Measurements from ENCODE around the gene SMIM24. TPM values are rescaled to one million over a fixed set of nuclear protein-coding genes. Genes with fewer than 3 reads are reported as not detected.

The SMIM24 gene
- total and polyA plus RNA-seq, 9 of the 15 experiments (the other 6 are each of a cell fraction or from before 2014, with no cell fraction given) = 0.45 to 12.3 (median 1.4) TPM; not detected in 1

DNA sequence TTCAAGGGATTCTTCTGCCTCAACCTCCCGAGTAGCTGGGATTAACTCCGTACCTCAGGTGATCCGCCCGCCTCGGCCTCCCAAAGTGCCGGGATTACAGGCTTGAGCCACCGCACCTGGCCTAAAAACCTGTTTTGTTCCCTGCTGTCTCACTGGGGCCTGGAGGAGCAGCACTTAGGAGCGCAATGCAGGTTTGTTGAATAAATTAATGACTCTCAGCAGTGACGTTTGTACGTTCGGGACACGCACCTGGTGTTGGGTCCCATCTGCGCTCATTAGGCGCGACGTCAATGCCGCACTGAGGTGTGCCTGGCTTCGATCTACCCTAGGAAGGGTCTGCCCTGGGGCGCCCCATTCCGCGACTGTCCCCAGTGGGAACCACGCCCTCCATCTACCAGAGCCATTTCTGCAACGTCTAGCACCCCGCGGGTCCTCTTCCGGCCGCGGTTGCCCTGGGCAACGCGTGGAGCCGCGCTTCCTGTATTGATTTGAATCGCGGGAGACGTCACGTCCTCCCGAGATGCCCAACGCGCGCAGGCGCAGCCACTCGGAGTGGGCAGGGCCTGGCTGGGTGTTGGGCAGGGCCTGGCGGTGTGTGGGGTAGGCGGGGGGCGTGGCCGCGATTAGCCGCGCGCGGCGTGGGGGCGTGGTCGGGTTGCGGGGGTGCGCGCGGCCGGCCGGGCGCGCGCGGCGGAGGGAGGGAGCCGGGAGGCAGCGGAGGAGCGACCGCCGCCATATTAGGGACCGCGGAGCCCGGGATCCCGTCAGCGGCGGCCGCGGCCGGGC lies 25.5 kb upstream of the SMIM24 start, which contains the start of gene FZR1 (continued):
- TF ChIP-seq ZFX (CRISPR knock-in tag; IDR thresholded peaks at IDR 0.05) = no peak
- peak; percentile 100 for TF ChIP-seq FOXM1 (IDR thresholded peaks at IDR 0.05; ENCODE audit: low read depth)
- TF ChIP-seq FOXM1 (CRISPR knock-in tag; IDR thresholded peaks at IDR 0.05; ENCODE audit: low read depth) = peak; percentile 100
- TF ChIP-seq, protein P1, sequence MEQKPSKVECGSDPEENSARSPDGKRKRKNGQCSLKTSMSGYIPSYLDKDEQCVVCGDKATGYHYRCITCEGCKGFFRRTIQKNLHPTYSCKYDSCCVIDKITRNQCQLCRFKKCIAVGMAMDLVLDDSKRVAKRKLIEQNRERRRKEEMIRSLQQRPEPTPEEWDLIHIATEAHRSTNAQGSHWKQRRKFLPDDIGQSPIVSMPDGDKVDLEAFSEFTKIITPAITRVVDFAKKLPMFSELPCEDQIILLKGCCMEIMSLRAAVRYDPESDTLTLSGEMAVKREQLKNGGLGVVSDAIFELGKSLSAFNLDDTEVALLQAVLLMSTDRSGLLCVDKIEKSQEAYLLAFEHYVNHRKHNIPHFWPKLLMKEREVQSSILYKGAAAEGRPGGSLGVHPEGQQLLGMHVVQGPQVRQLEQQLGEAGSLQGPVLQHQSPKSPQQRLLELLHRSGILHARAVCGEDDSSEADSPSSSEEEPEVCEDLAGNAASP (IDR thresholded peaks at IDR 0.05) = no peak
- TF ChIP-seq, protein P2, sequence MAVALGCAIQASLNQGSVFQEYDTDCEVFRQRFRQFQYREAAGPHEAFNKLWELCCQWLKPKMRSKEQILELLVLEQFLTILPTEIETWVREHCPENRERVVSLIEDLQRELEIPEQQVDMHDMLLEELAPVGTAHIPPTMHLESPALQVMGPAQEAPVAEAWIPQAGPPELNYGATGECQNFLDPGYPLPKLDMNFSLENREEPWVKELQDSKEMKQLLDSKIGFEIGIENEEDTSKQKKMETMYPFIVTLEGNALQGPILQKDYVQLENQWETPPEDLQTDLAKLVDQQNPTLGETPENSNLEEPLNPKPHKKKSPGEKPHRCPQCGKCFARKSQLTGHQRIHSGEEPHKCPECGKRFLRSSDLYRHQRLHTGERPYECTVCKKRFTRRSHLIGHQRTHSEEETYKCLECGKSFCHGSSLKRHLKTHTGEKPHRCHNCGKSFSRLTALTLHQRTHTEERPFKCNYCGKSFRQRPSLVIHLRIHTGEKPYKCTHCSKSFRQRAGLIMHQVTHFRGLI (CRISPR knock-in tag; IDR thresholded peaks at IDR 0.05) = no peak
- no peak for TF ChIP-seq ZNF561 (CRISPR knock-in tag; conservative IDR thresholded peaks at IDR 0.05)
- TF ChIP-seq PHF20 (IDR thresholded peaks at IDR 0.05; ENCODE audit: partially characterized antibody) = peak; percentile 15
- TF ChIP-seq SIN3B (IDR thresholded peaks at IDR 0.05; ENCODE audit: low read depth) = peak; percentile 41; the same call in 1 of the 2 replicates
- TF ChIP-seq, protein P3, sequence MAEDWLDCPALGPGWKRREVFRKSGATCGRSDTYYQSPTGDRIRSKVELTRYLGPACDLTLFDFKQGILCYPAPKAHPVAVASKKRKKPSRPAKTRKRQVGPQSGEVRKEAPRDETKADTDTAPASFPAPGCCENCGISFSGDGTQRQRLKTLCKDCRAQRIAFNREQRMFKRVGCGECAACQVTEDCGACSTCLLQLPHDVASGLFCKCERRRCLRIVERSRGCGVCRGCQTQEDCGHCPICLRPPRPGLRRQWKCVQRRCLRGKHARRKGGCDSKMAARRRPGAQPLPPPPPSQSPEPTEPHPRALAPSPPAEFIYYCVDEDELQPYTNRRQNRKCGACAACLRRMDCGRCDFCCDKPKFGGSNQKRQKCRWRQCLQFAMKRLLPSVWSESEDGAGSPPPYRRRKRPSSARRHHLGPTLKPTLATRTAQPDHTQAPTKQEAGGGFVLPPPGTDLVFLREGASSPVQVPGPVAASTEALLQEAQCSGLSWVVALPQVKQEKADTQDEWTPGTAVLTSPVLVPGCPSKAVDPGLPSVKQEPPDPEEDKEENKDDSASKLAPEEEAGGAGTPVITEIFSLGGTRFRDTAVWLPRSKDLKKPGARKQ (CRISPR knock-in tag; IDR thresholded peaks at IDR 0.05) = no peak
- no peak for TF ChIP-seq HNRNPH1 (optimal IDR thresholded peaks at IDR 0.05; ENCODE audit: low read depth, low read length)
- TF ChIP-seq, protein P4, sequence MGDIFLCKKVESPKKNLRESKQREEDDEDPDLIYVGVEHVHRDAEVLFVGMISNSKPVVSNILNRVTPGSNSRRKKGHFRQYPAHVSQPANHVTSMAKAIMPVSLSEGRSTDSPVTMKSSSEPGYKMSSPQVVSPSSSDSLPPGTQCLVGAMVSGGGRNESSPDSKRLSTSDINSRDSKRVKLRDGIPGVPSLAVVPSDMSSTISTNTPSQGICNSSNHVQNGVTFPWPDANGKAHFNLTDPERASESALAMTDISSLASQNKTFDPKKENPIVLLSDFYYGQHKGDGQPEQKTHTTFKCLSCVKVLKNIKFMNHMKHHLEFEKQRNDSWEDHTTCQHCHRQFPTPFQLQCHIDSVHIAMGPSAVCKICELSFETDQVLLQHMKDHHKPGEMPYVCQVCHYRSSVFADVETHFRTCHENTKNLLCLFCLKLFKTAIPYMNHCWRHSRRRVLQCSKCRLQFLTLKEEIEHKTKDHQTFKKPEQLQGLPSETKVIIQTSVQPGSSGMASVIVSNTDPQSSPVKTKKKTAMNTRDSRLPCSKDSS (IDR thresholded peaks at IDR 0.05; ENCODE audit: low read depth, partially characterized antibody) = no peak
- TF ChIP-seq TRIM24 (IDR thresholded peaks at IDR 0.05) = no peak
- no peak for TF ChIP-seq SMARCA4 (IDR thresholded peaks at IDR 0.05)
- TF ChIP-seq, protein P5, sequence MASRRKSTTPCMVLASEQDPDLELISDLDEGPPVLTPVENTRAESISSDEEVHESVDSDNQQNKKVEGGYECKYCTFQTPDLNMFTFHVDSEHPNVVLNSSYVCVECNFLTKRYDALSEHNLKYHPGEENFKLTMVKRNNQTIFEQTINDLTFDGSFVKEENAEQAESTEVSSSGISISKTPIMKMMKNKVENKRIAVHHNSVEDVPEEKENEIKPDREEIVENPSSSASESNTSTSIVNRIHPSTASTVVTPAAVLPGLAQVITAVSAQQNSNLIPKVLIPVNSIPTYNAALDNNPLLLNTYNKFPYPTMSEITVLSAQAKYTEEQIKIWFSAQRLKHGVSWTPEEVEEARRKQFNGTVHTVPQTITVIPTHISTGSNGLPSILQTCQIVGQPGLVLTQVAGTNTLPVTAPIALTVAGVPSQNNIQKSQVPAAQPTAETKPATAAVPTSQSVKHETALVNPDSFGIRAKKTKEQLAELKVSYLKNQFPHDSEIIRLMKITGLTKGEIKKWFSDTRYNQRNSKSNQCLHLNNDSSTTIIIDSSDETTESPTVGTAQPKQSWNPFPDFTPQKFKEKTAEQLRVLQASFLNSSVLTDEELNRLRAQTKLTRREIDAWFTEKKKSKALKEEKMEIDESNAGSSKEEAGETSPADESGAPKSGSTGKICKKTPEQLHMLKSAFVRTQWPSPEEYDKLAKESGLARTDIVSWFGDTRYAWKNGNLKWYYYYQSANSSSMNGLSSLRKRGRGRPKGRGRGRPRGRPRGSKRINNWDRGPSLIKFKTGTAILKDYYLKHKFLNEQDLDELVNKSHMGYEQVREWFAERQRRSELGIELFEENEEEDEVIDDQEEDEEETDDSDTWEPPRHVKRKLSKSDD (conservative IDR thresholded peaks at IDR 0.05; ENCODE audit: low read length) = no peak
- TF ChIP-seq CXXC5 (CRISPR knock-in tag; IDR thresholded peaks at IDR 0.05) = peak; percentile 93
- no peak for TF ChIP-seq SMC3 (conservative IDR thresholded peaks at IDR 0.05; ENCODE audit: insufficient read depth, low read depth, low read length)
- TF ChIP-seq, protein P6, sequence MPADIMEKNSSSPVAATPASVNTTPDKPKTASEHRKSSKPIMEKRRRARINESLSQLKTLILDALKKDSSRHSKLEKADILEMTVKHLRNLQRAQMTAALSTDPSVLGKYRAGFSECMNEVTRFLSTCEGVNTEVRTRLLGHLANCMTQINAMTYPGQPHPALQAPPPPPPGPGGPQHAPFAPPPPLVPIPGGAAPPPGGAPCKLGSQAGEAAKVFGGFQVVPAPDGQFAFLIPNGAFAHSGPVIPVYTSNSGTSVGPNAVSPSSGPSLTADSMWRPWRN (IDR thresholded peaks at IDR 0.05; ENCODE audit: low read depth) = no peak
